ENCODE measurements around the gene ADD1.

The ADD1 gene

GRCh38 chr4:2832981-2833670 is 10.5 kb upstream of the ADD1 start:
- no peak for DNase-seq (ENCODE audit: extremely low read depth, low read depth)
- H3K4me3 ChIP-seq (replicated peaks; ENCODE audit: low read depth, low read length) = no peak overlapping the region
- TF ChIP-seq, protein P1, sequence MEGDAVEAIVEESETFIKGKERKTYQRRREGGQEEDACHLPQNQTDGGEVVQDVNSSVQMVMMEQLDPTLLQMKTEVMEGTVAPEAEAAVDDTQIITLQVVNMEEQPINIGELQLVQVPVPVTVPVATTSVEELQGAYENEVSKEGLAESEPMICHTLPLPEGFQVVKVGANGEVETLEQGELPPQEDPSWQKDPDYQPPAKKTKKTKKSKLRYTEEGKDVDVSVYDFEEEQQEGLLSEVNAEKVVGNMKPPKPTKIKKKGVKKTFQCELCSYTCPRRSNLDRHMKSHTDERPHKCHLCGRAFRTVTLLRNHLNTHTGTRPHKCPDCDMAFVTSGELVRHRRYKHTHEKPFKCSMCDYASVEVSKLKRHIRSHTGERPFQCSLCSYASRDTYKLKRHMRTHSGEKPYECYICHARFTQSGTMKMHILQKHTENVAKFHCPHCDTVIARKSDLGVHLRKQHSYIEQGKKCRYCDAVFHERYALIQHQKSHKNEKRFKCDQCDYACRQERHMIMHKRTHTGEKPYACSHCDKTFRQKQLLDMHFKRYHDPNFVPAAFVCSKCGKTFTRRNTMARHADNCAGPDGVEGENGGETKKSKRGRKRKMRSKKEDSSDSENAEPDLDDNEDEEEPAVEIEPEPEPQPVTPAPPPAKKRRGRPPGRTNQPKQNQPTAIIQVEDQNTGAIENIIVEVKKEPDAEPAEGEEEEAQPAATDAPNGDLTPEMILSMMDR (IDR thresholded peaks at IDR 0.05; ENCODE audit: low read depth, low read length, missing control alignments) = no peak

GRCh38 chr4:2833671-2834000 is 10.0 kb upstream of the ADD1 start:
- H3K4me3 ChIP-seq (replicated peaks; ENCODE audit: low read depth, low read length) = no peak overlapping the region
- TF ChIP-seq, protein P1 (IDR thresholded peaks at IDR 0.05; ENCODE audit: low read depth, low read length, missing control alignments) = no peak
- DNase-seq (ENCODE audit: extremely low read depth, low read depth) = no peak

DNA sequence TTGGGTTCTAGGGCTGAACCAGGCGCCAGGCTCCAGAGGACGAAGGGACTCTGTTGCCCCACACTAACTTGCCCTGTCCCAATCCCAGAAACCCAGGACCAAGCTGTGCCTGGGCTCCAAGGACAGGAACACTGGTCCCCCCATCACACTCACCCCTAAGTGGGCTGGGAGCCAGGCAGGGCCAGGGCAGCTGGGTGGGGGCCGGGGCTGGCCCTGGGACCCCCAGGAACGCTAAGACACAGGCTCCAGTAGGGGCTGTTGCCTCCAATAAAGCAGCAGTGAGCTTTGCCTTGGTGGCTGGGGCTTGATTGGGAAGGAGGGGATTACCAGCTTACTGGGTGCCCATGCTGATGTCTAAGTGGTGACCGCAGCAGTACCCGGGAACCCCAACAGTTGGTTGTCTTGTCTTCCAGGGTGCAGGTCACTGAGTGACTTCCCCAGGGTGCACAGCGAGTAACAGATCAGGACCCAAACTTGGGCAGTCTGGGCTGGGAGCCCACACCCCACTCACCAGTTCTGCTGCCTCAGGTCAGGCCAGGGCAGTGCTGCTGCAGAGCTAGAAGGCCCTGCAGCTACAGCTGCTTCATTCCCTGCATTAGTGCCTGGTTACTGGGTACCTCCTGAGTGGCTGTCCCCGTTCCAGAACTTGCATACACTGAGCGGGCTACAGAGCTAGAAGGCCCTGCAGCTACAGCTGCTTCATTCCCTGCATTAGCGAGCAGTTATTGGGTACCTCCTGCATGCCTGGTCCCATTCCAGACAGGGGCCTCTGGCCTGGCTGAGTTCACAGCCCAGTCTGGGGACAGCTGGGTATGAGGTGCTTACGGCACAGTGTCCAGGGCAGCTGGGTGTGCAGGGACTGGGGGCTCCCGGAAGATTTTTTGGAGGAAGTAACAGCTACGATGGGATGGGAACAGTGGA is 9.4 kb upstream of the ADD1 start:
- no peak overlapping the region for H3K4me3 ChIP-seq (replicated peaks; ENCODE audit: low read depth, low read length)
- TF ChIP-seq, protein P1 (IDR thresholded peaks at IDR 0.05; ENCODE audit: low read depth, low read length, missing control alignments) = no peak
- no peak for DNase-seq (ENCODE audit: extremely low read depth, low read depth)

- TF ChIP-seq, protein P1 (IDR thresholded peaks at IDR 0.05; ENCODE audit: low read depth, low read length, missing control alignments) = no peak
- no peak overlapping the region for H3K4me3 ChIP-seq (replicated peaks; ENCODE audit: low read depth, low read length)
- DNase-seq (ENCODE audit: extremely low read depth, low read depth) = no peak
Observed at GRCh38 chr4:2835978-2836377, 7.7 kb upstream of the ADD1 start.

GRCh38 chr4:2836391-2836859 is 7.2 kb upstream of the ADD1 start:
- H3K4me3 ChIP-seq (replicated peaks; ENCODE audit: low read depth, low read length) = no peak overlapping the region
- TF ChIP-seq, protein P1 (IDR thresholded peaks at IDR 0.05; ENCODE audit: low read depth, low read length, missing control alignments) = no peak
- no peak for DNase-seq (ENCODE audit: extremely low read depth, low read depth)

- TF ChIP-seq, protein P1 (IDR thresholded peaks at IDR 0.05; ENCODE audit: low read depth, low read length, missing control alignments) = no peak
Observed at GRCh38 chr4:2837110-2837903, 6.3 kb upstream of the ADD1 start.

More at GRCh38 chr4:2837110-2837903, 6.3 kb upstream of the ADD1 start:
- H3K4me3 ChIP-seq (replicated peaks; ENCODE audit: low read depth, low read length) = no peak overlapping the region
- no peak for DNase-seq (ENCODE audit: extremely low read depth, low read depth)

Measured in HFF-Myc (cell line).